GDM1 (cell line): ENCODE results near the gene CYP11A1.
A peak's percentile ranks its signal among the peaks of the same experiment; 100 is the strongest.

Source experiments
- DNase-seq: peaks from one replicate; lab custom pipeline; 2025; lab: John Stamatoyannopoulos, UW

CYP11A1 gene

GRCh38 chr15:74301583-74302361 lies 65.7 kb downstream of the CYP11A1 start:
- DNase-seq = no peak

GRCh38 chr15:74300057-74300795 lies 67.2 kb downstream of the CYP11A1 start:
- DNase-seq = no peak

GRCh38 chr15:74297887-74298286 lies 69.6 kb downstream of the CYP11A1 start:
- no peak for DNase-seq

GRCh38 chr15:74295800-74296199 lies 71.6 kb downstream of the CYP11A1 start:
- DNase-seq = no peak

GRCh38 chr15:74294010-74294409 lies 73.4 kb downstream of the CYP11A1 start:
- DNase-seq = no peak

- no peak for DNase-seq
Observed at GRCh38 chr15:74293021-74293810, 74.2 kb downstream of the CYP11A1 start.

GRCh38 chr15:74291101-74292071 lies 76.1 kb downstream of the CYP11A1 start:
- peak; percentile 43 for DNase-seq

- DNase-seq = no peak
Observed at GRCh38 chr15:74290645-74291044, 76.8 kb downstream of the CYP11A1 start.

GRCh38 chr15:74289671-74290070 lies 77.8 kb downstream of the CYP11A1 start:
- DNase-seq = no peak
